Upper lobe of left lung (tissue), 4 donors: ENCODE measurements around the gene RNF44.

Source experiments
- EP300 ChIP-seq, 4 donors: sonication (generic); formaldehyde crosslinking; IDR thresholded peaks; one replicate each; pipeline ENCODE4 v1.5.1; 2017; ENCODE audit warnings: antibody characterized with exemption in 4 of 4, control low read depth in 2 of 4
- POLR2A ChIP-seq, 4 donors: fragments of 450-650 bp; IDR thresholded peaks; one replicate each; pipeline ENCODE4 v1.5.1; 2016 to 2017; ENCODE audit warnings: antibody characterized with exemption in 4 of 4, mild to moderate bottlenecking in 2 of 4
- TF ChIP-seq, protein P1 (sequence below), 6 experiments: fragments of 450-650 bp in 4 of 6; fragments of 200-600 bp in 2 of 6; sonication (generic) in 2 of 6; IDR thresholded peaks; one replicate each; pipeline ENCODE4 v1.5.1; 2016 to 2019; ENCODE audit warnings: antibody characterized with exemption in 6 of 6

DNA sequence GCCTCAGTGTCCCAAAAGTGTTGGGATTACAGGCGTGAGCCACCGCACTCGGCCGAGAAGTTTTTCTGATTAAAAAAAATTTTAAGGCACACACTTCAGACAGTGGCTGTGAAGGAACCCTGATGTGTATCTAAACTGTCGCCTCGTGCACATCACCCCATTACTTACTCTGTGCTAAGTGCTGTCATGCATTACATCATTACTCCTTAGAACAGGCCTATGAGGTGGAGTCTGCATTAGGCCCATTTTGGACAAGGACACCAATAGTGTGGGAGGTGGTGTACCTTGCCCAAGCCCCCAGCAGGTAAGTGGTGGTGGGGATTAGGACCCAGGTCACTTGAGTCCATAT, 8.2 kb upstream of the RNF44 start:
- TF ChIP-seq, protein P1, sequence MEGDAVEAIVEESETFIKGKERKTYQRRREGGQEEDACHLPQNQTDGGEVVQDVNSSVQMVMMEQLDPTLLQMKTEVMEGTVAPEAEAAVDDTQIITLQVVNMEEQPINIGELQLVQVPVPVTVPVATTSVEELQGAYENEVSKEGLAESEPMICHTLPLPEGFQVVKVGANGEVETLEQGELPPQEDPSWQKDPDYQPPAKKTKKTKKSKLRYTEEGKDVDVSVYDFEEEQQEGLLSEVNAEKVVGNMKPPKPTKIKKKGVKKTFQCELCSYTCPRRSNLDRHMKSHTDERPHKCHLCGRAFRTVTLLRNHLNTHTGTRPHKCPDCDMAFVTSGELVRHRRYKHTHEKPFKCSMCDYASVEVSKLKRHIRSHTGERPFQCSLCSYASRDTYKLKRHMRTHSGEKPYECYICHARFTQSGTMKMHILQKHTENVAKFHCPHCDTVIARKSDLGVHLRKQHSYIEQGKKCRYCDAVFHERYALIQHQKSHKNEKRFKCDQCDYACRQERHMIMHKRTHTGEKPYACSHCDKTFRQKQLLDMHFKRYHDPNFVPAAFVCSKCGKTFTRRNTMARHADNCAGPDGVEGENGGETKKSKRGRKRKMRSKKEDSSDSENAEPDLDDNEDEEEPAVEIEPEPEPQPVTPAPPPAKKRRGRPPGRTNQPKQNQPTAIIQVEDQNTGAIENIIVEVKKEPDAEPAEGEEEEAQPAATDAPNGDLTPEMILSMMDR (IDR thresholded peaks at IDR 0.05): no peak
- no peak for TF ChIP-seq POLR2A (IDR thresholded peaks at IDR 0.05)
- TF ChIP-seq EP300 (IDR thresholded peaks at IDR 0.05): no peak
